Fibroblast of lung (primary cell): ENCODE measurements around the gene DLG2. TPM values are rescaled to one million over a fixed set of nuclear protein-coding genes. Genes with fewer than 3 reads are reported as not detected.

Experiments used
- DNase-seq, 2 donors: peaks; one replicate each; pipeline versions ENCODE4 v3.0.0 to v3.0.0-alpha.2; 2010; ENCODE audit warnings: low read depth in 2 of 2
- H2AFZ ChIP-seq: 2 replicates; pipeline ENCODE4 v1.5.1; 2012; ENCODE audit warnings: low read length, control low read depth, inconsistent platforms
- H3K27ac ChIP-seq: 2 replicates; pipeline ENCODE4 v1.5.1; 2011; ENCODE audit warnings: low read length, control low read depth; ENCODE audit not compliant: insufficient read depth
- H3K27me3 ChIP-seq: 2 replicates; pipeline ENCODE4 v1.5.1; 2011; ENCODE audit warnings: mild to moderate bottlenecking, low read length; ENCODE audit not compliant: control insufficient read depth, insufficient read depth
- H3K36me3 ChIP-seq: 2 replicates; pipeline ENCODE4 v1.5.1; 2011; ENCODE audit warnings: low read length; ENCODE audit not compliant: control insufficient read depth, insufficient read depth
- H3K4me1 ChIP-seq: 2 replicates; pipeline ENCODE4 v1.5.1; 2011; ENCODE audit warnings: low read length; ENCODE audit not compliant: control insufficient read depth, insufficient read depth; ENCODE audit errors: extremely low read depth
- H3K4me2 ChIP-seq: 2 replicates; pipeline ENCODE4 v1.5.1; 2011; ENCODE audit warnings: low read length, control low read depth; ENCODE audit not compliant: insufficient read depth; ENCODE audit errors: extremely low read depth
- H3K4me3 ChIP-seq, 4 experiments: fragments of 200-600 bp in 1 of 4; sonication (generic) in 1 of 4; replicated peaks in 1 of 4; 2 replicates each; pipeline ENCODE4 v1.5.1; 2011 to 2016; ENCODE audit warnings: low read length in 4 of 4, low read depth in 3 of 4, mild to moderate bottlenecking in 3 of 4, control low read depth in 2 of 4, inconsistent platforms in 1 of 4, mixed read lengths in 1 of 4; ENCODE audit not compliant: insufficient read depth in 1 of 4; ENCODE audit errors: control extremely low read depth in 1 of 4
- H3K79me2 ChIP-seq: 2 replicates; pipeline ENCODE4 v1.5.1; 2012; ENCODE audit warnings: mild to moderate bottlenecking, low read length, inconsistent platforms; ENCODE audit not compliant: control insufficient read depth, insufficient read depth
- H3K9ac ChIP-seq: 2 replicates; pipeline ENCODE4 v1.5.1; 2011; ENCODE audit warnings: mild to moderate bottlenecking, low read length, control low read depth; ENCODE audit not compliant: insufficient read depth
- H3K9me3 ChIP-seq: 2 replicates; pipeline ENCODE4 v1.5.1; 2012; ENCODE audit warnings: low read depth, low read length; ENCODE audit not compliant: control insufficient read depth, insufficient read depth
- H4K20me1 ChIP-seq: 2 replicates; pipeline ENCODE4 v1.5.1; 2011; ENCODE audit warnings: low read length; ENCODE audit not compliant: control insufficient read depth, insufficient read depth; ENCODE audit errors: extremely low read depth
- CTCF ChIP-seq, 2 donors: IDR thresholded peaks in 1 of 2; conservative IDR thresholded peaks in 1 of 2; 1 replicate in 1 of 2; 2 replicates in 1 of 2; pipeline ENCODE4 v1.5.1; 2011 to 2012; ENCODE audit warnings: low read length in 2 of 2, control low read depth in 1 of 2, inconsistent platforms in 1 of 2, low read depth in 1 of 2, mild to moderate bottlenecking in 1 of 2
- EZH2 ChIP-seq: IDR thresholded peaks from 2 replicates; pipeline ENCODE4 v1.5.1; 2012; ENCODE audit warnings: low read length, control low read depth, mild to moderate bottlenecking; ENCODE audit errors: missing control alignments
- polyA plus RNA-seq, 2 donors: library from polyadenylated mRNA; depleted of rRNA in 1 of 2; stranded (reverse) in 1 of 2; unstranded in 1 of 2; fragments of >200 nt; gene quantifications; 2 replicates each; pipeline ENCODE4 v1.2.1, GENCODE V29; 2011 to 2012; ENCODE audit warnings: missing spikeins in 1 of 2
- total RNA-seq: library from RNA; depleted of rRNA; stranded (reverse); fragments of >200 nt; gene quantifications from 2 replicates; pipeline ENCODE4 v1.2.1, GENCODE V29; 2014

DLG2 gene
- total and polyA plus RNA-seq, 2 donors (not counting 1 experiment from before 2014, with no cell fraction given), result 0.77 to 2.3 TPM

GRCh38 chr11:83924795-83925542, 1702.2 kb downstream of the DLG2 start:
- Histone ChIP-seq H3K4me1 (no peaks in the 10 kb centered on the region), H4K20me1 (no peaks in the 10 kb centered on the region), H3K79me2 (no peaks in the 10 kb centered on the region), H3K27me3 (no peaks in the 10 kb centered on the region), H3K9me3 (no peaks in the 10 kb centered on the region), H2AFZ (no peak overlapping the region), H3K36me3 (no peaks in the 10 kb centered on the region), H3K27ac (no peak overlapping the region), H3K4me2 (no peak overlapping the region), H3K9ac (no peak overlapping the region), H3K4me3 (no peak overlapping the region)
- DNase-seq, result no peak
- TF ChIP-seq EZH2 (no peak), CTCF (conservative IDR thresholded peaks at IDR 0.05 in 1 of 2, IDR thresholded peaks at IDR 0.05 in 1 of 2; ENCODE audit: low read depth in 1 of 2, low read length in 2 of 2) (no peak)

GRCh38 chr11:83923961-83924360, 1703.2 kb downstream of the DLG2 start:
- no peak overlapping the region for H3K4me3 ChIP-seq
- no peaks in the 10 kb centered on the region for H3K27me3 ChIP-seq
- no peak overlapping the region for H2AFZ ChIP-seq
- H3K36me3 ChIP-seq, result no peaks in the 10 kb centered on the region
- H3K4me2 ChIP-seq, result no peak overlapping the region
- no peak for DNase-seq
- H4K20me1 ChIP-seq, result no peaks in the 10 kb centered on the region
- no peaks in the 10 kb centered on the region for H3K79me2 ChIP-seq
- no peaks in the 10 kb centered on the region for H3K9me3 ChIP-seq
- no peaks in the 10 kb centered on the region for H3K4me1 ChIP-seq
- no peak overlapping the region for H3K9ac ChIP-seq
- H3K27ac ChIP-seq, result no peak overlapping the region
- TF ChIP-seq EZH2, result no peak
- no peak for TF ChIP-seq CTCF (conservative IDR thresholded peaks at IDR 0.05 in 1 of 2, IDR thresholded peaks at IDR 0.05 in 1 of 2; ENCODE audit: low read depth in 1 of 2, low read length in 2 of 2)

- Histone ChIP-seq H3K36me3 (no peaks in the 10 kb centered on the region), H4K20me1 (no peaks in the 10 kb centered on the region), H3K4me2 (no peak overlapping the region), H2AFZ (no peak overlapping the region), H3K4me3 (no peak overlapping the region), H3K79me2 (no peaks in the 10 kb centered on the region), H3K27ac (no peak overlapping the region), H3K27me3 (no peaks in the 10 kb centered on the region), H3K4me1 (no peaks in the 10 kb centered on the region), H3K9me3 (no peaks in the 10 kb centered on the region), H3K9ac (no peak overlapping the region)
- TF ChIP-seq CTCF (conservative IDR thresholded peaks at IDR 0.05 in 1 of 2, IDR thresholded peaks at IDR 0.05 in 1 of 2; ENCODE audit: low read depth in 1 of 2, low read length in 2 of 2) (no peak), EZH2 (no peak)
- no peak for DNase-seq
These were observed 1704.2 kb downstream of the DLG2 start for GRCh38 chr11:83922953-83923352.
